Activated CD4-positive, CD25-positive, alpha-beta regulatory T cell treated with anti-CD3 and anti-CD28 coated beads, Interleukin-2, amount 50 U/mL, for 24 hours (primary cell): Measurements from ENCODE around the gene NPAT.
"Not testable (repeated sequence)": the region's sequence is repeated elsewhere in the genome, so short reads cannot be mapped to it uniquely, and the experiment has no call there.

Experiments used
- ATAC-seq, 2 donors: fragments of 150-1000 bp; cut with Tn5 transposase; one replicate each; pipeline ENCODE4 v1.10.0; 2021; ENCODE audit warnings: mild to moderate bottlenecking in 1 of 2, moderate library complexity in 1 of 2

NPAT gene

DNA sequence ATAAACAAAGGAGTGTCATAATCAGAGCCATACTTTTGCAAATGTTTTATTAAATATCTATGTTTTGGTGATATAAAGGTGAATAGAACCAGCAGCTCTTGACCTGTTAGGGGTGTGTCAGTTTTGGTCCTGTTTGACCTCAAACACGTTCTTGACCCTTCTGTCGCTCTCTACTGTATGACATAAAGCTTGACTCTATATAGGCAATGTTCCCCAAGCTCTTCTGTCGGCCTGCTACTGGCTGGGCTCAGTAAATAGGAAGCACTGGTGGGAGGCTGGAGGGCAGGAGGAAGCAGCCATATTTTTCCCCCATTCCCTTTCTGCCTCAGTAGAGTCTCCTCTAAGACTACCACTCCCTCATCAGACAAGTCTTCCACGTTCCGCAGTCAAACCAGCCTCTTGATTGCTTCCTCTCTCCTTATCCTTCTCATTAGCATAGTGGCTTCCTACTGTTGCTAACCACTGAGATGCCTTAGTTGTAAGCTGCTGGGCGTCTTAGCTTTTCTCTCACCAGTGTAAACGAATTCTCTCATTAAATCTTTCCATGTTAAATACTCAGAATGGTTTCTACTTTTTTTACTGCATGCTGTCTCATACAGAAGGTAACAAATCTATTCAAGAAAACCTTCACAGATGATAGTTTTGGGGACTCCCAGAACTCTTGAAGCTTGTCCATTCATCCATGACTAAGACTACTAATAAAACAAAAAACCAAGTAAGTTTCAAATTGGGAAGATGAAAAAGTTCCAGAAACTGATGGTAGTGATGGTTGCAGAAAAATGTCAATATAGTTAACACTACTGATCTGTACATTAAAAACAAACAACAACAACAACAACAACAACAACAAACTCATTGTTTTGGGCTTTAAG lies 3.3 kb downstream of the NPAT start:
- ATAC-seq: no peak

DNA sequence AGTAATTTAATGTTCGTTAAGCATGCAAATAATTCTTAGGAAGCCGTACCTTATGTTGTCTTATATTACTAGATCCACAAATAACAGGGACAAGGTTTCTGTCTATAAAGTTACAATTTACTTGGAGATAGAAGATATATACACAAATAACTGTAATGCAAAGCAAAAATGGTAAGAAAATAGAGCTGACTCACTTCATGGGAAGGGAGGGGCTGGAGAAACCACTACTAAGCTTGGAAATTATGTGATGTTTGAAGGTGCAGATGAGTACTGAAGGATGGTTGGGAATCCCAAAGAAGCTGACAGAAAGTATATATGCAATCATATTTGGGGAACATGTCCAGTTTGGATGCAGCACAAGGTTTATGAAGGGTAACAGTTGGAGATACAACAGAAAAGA lies 4.0 kb downstream of the NPAT start:
- no peak for ATAC-seq

DNA sequence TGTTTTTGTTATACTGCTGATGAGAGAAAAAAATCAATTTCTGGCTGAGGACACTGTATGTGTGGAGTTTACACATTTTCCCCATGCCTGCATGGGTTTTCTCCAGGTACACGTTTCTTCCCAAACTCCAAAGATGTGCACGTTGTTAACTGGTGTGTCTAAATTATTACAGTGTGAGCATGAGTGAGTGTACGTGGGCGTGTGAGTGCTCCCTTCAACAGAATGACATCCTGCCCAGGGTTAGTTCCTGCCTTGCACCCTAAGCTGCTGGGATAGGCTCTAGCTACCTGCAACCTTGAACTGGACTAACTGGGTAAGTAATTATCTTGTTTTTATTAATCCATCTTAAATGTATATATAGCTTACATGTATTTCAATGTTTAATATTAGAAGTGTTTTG lies 5.5 kb downstream of the NPAT start:
- peak in 1 of 2 donors; percentile 33 for ATAC-seq

DNA sequence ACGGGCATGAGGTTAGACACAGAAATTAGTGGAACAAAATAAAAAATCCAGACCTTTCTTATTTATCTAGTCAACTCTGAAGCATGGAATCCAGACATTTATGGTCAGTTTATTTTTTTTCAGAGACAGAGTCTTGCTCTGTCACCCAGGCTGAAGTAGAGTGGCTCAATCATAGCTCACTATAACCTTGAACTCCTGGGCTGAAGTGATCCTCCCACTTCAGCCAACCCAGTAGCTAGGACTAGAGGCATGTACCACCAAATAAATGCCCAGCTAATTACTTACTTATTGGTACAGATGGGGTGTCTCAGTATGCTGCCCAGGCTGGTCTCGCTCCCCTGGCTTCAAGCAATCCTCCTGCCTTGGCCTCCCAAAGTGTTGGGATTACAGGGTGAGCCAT lies 8.7 kb downstream of the NPAT start:
- no peak for ATAC-seq

DNA sequence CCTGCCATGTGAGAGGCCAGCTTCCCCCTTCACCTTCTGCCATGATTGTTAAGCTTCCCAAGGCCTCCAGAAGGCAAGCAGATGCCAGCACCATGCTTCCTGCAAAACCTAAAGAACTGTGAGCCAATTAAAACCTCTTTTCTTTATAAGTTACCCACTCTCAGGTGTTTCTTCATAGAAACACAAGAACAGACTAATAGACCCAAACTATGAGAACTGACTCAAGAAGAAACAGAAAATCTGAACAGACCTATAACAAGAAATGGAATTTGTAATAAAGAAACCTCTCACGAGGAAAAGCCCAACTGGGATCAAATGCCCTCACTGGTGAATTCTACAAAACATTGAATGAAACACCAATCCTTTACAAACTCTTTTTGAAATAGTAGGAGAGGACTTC lies 12.0 kb downstream of the NPAT start:
- ATAC-seq: no peak

DNA sequence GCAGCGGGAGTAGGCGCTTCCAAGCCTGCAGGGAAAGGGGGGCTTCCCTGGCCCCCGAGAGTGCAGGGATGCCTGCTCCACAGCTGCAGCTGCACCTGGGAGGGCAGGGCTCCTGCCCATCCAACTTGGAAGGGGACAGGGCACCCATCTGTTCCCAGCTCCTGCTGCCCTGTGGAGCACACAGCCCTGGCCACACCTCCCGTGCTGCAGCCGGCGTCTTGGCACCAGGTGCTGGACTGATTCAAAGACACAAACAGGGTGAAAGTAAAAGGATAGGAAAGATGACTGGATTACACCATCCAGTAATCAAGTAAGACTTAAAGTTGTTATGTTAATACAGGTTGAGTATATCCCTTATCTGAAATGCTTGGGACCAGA lies 14.8 kb downstream of the NPAT start:
- no peak for ATAC-seq

DNA sequence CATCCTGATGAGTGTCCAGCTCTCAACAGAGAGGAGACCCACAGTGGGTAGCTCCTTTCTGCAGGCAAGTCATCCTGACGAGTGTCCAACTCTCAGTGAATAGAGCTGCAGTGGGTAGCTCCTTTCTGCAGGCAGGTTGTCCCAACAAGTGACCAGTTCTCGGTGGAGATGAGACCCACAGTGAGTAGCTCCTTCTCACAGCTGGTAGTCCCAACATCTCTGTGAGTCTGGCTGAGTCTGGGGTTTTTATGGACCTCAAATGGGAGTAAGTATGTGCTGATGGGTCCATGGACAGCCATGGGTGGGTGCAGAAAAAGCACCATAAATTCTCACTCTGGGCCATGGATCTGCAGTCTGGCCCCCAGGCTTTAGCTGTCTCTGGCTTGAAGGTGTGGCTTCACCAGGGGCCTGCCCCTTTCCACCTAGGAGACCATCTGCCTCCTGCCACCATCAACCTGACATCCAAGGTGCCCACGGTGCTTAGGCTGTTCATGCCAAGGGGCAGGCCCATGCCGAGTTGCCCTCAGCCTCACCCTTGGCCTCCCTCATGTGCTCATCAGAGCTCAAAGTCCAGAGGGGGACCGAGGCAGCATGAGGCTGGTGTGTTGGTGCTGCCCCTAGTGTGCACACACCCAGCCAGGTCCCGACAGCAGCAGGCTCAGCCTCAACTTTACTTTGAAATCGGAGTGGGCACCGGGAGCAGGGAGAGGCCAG lies 15.3 kb downstream of the NPAT start:
- ATAC-seq: no peak

DNA sequence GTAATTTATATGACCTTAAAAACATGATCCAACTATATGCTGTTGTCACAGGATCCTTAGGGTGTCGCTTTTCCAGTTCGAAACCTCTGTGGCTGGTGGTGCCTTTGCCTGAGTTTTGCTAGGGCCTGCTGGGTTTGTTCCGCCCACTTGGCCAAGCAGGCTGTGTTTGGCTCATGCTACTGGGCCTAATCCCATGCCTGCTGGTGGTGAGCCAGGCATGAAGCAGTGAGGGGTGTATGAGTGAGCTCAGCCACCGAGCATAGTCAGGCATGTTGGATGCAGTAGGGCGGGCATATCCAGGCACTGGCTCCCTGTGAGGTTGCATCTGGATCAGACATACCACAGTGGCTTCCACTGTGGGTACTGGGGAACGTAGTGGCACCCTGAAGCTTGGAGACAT lies 16.3 kb downstream of the NPAT start:
- no peak for ATAC-seq

DNA sequence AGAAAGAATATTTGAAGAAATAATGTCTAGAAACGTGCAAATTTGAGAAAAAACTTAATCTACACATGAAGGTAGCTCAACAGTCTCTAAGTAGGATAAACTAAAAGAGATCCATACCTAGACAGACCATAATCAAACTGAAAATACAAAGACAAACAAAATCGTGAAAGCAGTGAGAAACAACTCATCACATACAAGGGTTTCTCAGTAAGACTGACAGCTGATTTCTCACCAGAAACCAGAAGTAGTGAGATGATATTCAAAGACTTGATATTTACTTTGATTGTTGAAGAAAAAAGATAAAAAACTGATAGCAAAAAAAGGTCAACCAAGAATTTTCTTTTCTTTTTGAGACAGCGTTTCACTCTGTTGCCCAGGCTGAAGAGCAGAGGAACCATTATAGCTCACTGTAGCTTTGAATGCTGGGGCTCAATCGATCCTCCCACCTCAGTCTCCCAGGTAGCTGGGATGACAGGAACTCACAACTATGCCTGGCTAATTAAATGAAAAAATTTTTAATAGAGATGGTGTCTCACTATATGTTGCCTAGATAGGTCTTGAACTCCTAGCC lies 17.4 kb downstream of the NPAT start:
- ATAC-seq: peak; percentile 10 to 31

DNA sequence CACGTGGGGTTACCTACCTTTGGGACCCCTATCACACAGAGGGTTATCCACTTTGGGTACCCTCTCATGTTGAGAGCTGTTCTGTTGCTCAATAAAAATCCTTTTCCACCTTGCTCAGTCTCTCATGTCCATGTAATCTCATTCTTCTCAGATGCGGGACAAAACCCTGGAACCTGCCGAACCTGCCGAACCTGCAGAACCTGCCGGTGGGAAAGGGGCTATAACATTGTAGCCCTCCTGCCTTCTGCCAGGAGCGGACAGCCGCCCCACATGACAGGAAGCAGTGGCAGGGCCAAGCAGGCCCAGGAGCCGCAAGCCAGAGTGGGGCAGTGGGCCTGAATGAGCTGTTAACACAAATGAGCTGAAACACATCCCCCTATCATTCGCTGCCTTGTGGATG lies 18.1 kb downstream of the NPAT start:
- no peak for ATAC-seq

DNA sequence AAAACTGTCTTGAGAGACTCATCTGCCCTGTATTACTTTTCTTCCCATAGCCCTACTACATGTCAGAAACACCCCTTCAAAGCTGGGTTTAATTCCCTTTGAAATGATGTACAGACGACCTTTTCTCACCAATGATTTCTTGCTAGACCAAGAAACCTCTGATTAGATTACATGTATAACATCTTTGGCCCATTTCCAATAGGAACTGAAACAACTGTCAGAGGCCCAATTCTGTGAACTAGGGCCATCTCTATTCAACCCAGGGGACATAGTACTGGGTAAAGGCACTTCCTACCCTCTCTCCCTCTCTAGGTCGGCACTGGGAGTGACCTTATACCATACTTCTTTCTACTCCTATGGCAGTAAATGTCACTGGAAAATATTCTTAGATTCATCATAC lies 19.4 kb downstream of the NPAT start:
- no peak for ATAC-seq

DNA sequence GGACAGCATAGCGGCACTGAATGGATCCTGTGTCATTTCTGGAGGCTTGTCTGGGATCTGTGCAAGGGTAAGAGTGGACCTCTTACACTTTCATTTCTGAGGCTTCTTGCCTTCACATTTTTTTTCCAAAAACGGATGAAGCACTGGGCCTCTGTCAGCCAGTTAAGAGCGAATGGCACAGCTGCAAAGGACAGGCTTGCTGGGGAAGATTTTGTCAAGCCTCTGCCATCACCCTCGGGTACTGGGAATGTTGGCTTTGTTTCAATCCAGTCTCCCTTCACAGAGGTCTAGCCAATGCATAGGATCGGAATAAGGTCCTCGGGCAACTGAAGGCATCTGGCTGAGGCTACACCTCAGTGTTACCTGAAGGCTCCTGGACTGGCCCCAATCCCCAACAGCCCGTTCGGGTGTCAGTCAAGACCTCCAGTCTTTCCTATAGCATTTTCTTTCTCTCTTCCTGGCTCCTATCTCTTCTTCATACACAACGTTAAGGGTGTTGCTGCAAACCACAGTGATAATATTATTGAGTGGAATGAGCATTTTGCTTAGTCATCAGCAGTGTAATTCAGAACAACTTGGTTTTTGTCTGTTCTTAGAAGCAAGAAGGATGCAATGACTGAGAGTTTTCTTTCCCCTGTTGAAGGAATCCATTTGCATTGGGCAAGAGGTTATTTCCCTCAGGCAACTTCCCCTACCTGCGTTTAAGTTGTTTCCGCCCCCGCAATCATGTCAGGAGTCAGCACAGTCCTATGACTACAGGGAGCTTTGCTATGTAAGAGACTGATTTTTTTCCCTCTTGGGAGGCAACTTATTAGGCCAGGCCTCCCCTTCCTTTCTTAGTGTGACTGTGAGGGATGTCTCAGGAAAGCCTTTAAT lies 22.8 kb downstream of the NPAT start:
- ATAC-seq: peak; percentile 85 to 88

DNA sequence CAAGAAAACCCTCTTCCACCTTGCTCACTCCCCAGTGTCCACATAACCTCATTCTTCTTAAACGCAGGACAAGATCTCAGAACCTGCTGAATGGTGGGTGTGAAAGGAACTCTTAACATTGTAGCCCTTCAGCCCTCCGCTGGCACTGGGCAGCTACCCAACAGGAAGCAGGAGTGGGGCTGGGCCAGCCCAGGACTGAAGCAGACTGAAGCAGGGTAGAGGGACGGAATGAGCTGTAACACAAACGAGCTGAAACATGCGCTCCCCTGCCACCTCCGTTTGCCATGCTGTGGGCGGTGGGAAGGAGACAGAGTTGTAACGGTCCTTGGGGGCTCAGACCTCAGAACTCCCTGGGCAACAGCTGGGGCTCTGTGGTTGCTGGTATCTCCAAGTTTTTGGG lies 23.6 kb downstream of the NPAT start:
- ATAC-seq: no peak

DNA sequence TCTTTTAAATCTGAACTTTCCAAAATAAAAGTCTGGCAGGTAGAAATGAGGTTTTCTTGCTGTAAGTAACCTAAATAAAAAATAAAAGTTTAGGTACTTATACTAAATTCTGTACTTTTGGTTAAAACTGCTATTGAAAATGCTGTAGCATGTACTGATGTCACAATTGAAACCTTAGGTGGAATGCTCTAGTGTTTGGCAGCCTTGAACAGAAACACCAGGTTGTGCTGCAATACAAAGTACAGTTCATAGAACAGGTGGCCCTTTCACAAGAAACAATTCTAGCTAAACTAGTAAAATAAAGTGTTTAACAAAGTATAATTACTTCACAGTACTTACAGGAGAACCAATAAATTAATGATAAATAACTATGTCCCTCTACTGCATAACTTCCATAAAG lies 25.1 kb downstream of the NPAT start:
- peak; percentile 30 to 37 for ATAC-seq

DNA sequence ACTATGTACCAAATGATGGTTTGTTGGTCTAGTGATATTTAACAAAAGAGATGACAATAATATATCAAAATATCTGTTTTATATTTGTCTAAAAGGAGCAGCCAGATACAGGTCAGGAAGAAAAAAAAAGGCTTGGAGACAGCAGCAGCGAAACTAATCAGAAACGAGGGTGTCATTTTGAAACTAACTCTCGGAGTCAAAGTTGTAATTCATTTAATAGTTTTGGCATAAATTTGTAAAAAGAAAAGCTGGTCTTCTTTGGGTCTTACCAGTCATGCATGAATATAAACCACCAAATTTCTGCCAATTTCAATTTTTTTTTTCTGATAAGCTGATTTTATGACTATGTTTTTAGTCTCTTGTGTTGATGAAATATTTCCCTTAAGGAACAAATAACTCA lies 25.5 kb downstream of the NPAT start:
- ATAC-seq: peak; percentile 26 to 38

DNA sequence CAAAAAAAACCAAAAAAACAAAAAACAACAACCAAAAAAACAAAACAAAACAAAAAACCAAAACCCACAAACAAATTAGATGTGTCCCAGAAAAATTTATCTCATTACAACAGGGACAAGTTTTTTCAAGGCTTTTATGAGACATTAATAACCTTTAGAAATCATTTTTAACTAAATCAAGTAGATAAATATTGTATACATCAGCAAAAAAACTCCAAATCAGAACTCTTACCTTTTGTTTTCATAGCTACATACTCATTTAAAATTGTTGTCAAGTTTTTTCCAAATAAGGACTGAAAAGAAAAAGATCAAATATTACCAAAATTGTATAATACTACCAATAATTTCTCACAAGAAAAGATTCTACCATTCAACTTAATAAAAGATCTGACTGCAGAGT lies 28.7 kb downstream of the NPAT start:
- no peak for ATAC-seq

DNA sequence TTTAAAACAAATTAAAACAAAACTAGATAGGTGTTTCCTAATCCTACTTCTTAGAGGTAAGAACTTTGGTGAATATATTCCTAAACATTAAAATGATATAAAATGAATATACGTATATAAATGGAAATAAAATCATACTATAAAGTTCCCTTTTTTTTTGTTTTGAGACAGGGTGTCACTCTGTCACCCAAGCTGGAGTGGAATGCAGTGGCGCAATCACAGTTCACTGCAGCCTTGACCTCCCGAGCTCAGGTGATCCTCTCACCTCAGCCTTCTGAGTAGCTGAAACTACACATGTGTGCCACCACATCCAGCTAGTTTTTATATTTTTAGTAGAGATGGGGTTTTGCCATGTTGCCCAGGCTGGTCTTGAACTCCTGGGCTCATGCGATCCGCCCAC lies 44.9 kb downstream of the NPAT start:
- ATAC-seq: no peak

DNA sequence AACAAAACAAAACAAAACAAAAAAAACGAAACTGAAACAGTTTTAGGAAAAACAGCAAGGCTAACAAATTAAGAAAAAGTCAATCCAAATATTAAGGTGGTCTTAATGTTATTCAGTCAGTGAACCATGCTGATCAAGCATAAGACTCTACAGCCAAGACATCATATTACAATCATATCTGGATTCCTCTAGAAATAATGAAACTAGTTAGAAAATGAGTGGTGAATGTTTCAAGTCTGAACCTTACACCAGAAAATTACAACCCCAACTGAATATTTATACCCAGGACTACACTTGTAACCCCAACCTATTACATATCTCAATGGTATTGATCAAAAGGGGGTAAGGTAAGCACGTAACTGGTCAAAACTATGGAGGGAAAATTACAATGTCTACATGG lies 52.3 kb downstream of the NPAT start:
- ATAC-seq: peak; percentile 60 to 74

DNA sequence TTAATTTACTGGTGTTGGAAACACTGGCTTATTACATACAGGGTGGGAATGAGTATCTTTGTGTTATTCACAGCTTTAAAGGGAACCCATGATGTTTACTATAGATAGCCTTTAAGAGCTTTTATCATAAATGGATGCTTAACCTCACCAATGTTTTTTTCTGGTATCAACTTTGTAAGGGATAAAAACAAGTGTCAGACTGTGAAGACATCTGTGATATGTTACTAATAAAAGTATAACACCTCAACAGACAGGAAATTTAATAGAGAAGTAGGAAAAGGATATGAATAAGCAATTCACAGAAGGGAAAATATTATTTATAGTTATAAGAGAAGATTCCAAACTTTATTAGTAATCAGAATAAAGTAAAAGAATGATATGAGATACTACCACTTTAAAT lies 54.8 kb downstream of the NPAT start:
- ATAC-seq: peak; percentile 56

DNA sequence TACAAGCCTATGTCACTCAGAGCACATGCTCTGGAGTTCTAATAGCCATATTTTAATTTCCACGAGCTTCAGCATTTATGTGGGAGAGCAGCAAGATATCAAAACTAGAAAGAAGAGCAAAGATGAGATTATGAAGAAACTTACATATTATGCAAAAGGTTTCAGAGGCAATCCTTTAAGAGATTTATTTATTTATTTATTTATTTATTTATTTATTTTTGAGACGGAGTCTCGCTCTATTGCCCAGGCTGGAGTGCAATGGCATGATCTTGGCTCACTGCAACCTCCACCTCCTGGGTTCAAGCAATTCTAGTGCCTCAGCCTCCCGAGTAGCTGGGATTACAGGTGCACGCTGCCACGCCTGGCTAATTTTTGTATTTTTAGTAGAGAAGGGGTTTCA lies 59.6 kb downstream of the NPAT start:
- ATAC-seq: not testable (repeated sequence)

DNA sequence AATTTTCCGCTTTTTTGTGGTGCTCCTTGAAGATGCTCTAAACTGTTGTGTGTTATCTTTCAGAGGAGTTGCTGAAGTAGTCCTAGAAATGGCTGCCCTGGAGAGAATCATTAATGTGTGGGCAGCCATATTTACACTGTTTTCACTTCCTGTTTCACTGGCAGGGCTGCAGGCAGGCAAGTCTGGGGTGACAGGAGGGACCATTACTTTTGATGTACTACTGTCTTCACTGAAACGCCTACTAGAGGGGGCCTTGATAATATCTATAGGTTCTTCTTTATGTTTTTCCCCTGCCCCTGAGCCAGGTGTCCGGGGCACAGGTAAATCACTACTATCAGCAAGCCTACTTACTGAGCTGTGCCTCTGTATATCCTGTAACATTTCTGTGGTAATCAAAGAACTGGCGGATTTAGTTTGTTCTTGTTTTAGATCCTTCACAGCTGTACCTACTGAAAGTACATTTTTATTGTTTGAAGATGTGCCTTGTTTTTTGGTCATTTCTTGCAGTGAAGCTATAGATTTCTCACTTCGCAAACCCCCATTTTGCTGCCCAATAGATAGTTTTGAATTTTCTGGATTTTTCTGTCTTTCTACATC lies 61.4 kb downstream of the NPAT start:
- ATAC-seq: peak; percentile 44 to 65

DNA sequence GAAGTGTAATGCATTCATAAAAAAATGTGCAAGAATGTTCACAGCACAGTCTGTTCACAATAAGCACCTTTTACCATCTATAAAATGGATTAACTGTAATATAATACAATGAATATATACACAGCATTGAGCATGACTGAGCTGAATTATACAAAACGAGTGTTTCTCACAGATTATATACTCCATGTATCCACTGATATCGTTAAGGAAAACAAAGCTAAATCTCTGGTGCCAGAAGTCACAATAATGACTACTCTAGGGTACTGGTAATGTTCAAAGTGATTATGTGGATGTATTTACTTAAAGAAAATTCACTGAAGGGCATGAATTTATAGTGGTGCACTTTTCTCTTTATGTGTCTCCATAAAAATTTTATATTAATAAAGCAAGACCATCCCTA lies 67.8 kb downstream of the NPAT start:
- ATAC-seq: no peak

DNA sequence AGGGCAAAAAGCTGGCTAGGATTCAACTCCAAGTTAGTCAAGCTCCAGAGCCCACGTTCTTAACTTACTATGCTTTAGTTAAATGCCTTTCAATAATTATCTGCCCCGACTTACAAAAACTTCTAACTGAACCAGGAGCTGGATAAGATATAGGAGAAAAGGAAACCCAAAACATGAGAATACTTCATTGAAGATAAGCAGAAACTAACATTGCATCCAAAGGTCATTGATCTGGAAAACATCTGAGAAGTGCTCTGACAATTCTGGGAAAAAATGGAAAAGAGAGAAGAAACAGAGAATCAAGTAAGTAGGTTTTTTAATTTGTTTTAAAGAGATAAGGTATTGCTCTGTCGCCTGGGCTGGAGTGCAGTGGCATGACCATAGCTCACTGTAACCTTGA lies 73.9 kb downstream of the NPAT start:
- no peak for ATAC-seq
